Activated effector memory CD4-positive, alpha-beta T cell treated with anti-CD3 and anti-CD28 coated beads, Interleukin-2, amount 50 U/mL, for 16 hours (primary cell): Measurements from ENCODE around the gene PLEKHA7.
"Not testable (repeated sequence)": the region's sequence is repeated elsewhere in the genome, so short reads cannot be mapped to it uniquely, and the experiment has no call there.

Source experiments
- DNase-seq: peaks from one replicate; pipeline ENCODE4 v3.0.0-alpha.2; 2020

Gene PLEKHA7

GRCh38 chr11:16977136-16977993 is 36.8 kb downstream of the PLEKHA7 start:
- DNase-seq, result no peak

- no peak for DNase-seq
Observed at GRCh38 chr11:16976379-16976778, 37.8 kb downstream of the PLEKHA7 start.

- no peak for DNase-seq
Observed at GRCh38 chr11:16975906-16976305, 38.3 kb downstream of the PLEKHA7 start.

- DNase-seq, result no peak
Observed at GRCh38 chr11:16973338-16973964, 40.8 kb downstream of the PLEKHA7 start.

GRCh38 chr11:16969010-16969999 is 44.9 kb downstream of the PLEKHA7 start:
- no peak for DNase-seq

GRCh38 chr11:16968196-16968595 is 46.0 kb downstream of the PLEKHA7 start:
- no peak for DNase-seq

GRCh38 chr11:16966930-16967671 is 47.1 kb downstream of the PLEKHA7 start:
- DNase-seq, result no peak

GRCh38 chr11:16964501-16964900 is 49.7 kb downstream of the PLEKHA7 start:
- no peak for DNase-seq

- no peak for DNase-seq
Observed at GRCh38 chr11:16963316-16963876, 50.8 kb downstream of the PLEKHA7 start.

- DNase-seq, result not testable (repeated sequence)
Observed at GRCh38 chr11:16962589-16962988, 51.6 kb downstream of the PLEKHA7 start.

GRCh38 chr11:16962146-16962545 is 52.1 kb downstream of the PLEKHA7 start:
- DNase-seq, result no peak

- DNase-seq, result no peak
Observed at GRCh38 chr11:16960250-16960649, 54.0 kb downstream of the PLEKHA7 start.

GRCh38 chr11:16959602-16960001 is 54.6 kb downstream of the PLEKHA7 start:
- DNase-seq, result no peak

GRCh38 chr11:16958833-16959232 is 55.4 kb downstream of the PLEKHA7 start:
- DNase-seq, result no peak

GRCh38 chr11:16956538-16957153 is 57.6 kb downstream of the PLEKHA7 start:
- no peak for DNase-seq

- no peak for DNase-seq
Observed at GRCh38 chr11:16953663-16954062, 60.6 kb downstream of the PLEKHA7 start.

- no peak for DNase-seq
Observed at GRCh38 chr11:16946477-16947282, 67.5 kb downstream of the PLEKHA7 start.

GRCh38 chr11:16945671-16946469 is 68.3 kb downstream of the PLEKHA7 start:
- peak; percentile 67 for DNase-seq

- no peak for DNase-seq
Observed at GRCh38 chr11:16942911-16943310, 71.3 kb downstream of the PLEKHA7 start.

GRCh38 chr11:16942342-16942741 is 71.9 kb downstream of the PLEKHA7 start:
- no peak for DNase-seq
